NCI-H446 (cell line): Measurements from ENCODE around the gene MRPL44.

ENCODE experiments used
- DNase-seq, 2 experiments: peaks; one replicate each; lab custom pipeline; 2025; lab: John Stamatoyannopoulos, UW

MRPL44 gene

DNA sequence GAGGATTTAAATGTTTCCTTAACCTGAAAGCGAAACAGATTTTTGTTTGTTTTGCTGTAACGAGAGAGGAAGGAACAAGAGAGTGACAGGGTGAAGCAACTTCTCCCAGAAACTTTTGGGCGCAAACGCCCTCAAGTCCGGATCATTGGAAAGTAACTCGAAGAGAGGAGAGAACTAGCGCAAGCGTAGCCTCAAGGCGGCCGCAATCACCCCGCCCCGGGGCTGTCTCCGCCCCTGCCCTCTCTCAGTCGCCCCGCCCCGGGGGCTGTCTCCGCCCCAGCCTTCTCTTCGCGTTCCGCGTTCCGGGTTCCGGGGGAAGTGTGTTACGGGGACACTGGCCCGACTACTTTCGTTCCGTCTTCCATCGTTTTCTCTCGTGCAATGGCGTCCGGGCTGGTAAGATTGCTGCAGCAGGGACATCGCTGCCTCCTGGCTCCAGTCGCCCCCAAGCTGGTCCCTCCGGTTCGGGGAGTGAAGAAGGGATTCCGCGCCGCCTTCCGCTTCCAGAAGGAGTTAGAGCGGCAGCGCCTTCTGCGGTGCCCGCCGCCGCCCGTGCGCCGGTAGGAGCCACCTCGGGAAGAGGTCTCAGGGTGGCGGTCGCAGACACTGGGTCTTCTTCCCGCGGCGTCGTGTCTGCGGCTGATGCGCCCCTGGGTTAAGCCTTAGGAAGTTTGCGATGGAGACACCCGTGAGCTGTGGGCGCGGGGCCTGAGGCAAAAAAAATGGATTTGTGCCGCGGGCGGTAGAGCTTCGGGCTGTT is at the start of gene MRPL44:
MRPL44 (plus strand) TSS at position 372 of the 760 bp plus-strand sequence; CDS start at position 382, 10 bp downstream.
- DNase-seq, result peak; percentile 86 to 96

DNA sequence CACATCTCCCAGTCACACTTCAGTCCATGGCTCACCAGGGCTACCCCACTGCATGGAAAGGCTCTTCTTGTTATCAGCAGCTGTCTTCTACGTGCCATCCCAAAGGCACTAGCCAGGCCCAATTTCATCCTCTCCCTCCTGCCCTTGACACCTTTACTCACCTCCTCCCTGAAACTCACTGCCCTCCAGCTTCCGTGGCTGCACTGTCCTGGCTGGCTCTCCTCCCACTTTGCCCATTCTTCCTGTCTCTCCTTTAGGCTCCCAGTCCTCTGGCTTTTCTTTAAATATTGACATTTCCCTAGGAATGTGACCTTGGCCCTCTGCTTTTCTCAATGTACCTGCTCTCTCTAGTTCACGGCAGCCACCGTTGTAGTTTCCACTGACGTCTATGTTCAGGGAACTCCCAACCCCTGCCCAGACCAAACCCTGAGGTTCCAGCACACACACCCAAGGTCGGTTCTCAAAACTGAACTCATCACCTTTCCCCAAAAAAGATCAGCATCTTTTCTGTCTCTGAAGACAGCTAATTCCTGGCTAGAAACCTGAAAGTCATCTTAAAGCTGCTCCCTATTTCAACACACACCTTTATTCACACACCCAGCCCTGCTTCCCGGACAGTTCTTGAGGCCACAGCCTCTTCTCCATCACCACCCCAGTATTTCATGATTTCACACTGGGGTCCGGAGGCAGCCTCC is 48.8 kb upstream of the MRPL44 start:
- DNase-seq, result no peak

DNA sequence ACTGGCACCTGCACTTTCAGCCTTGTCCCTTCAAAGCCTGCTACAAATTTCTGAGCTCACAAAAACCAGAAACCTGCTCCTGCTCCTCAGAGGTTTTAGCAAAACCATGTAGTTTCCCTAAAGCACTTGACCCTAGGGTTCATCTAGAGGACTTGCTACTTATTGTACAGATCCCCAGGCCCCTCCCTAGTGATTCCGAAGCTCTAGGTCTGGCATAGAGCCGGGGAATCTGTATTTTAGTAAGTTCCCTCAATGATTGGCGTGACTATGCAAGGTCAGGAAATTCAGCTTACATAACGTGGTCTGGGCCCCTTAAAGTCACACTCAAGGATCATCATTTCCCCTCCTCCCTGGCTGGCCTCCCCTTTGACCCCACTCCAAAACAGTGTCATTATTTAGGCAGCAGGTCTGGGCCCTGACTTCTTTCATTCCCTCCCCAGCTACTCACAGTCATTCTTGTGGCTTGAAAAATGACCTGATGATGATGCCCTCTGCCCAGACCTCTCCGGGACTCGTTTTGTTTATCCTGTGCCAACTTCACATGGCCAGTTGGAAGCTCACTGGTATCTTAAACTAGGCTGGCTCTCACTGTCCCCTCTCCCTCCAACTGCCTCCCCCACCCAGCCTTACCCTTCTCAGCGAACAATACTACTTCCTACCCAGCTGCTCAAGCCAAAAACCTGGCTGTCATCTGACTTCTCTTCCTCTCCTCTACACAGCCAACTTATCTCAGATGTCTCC is 48.1 kb upstream of the MRPL44 start:
- DNase-seq, result no peak

DNA sequence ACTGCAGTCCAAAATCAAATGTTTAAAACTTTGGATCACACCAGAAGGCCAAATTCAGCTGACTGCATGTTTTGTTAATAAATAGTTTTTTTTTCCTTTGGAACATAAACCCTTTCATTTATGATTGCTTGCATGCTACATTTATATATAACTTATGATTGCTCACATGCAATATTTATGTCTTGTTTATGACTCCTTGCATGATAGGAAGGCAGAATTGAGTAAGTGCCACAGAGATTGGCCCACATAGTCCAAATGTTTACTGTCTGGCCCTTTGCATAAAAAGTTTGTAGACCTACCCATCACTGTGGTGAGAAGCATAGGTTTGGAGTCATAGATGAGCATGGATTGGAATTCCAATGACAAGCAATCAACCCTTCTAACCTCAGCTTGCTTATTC is 42.9 kb upstream of the MRPL44 start:
- DNase-seq, result no peak

DNA sequence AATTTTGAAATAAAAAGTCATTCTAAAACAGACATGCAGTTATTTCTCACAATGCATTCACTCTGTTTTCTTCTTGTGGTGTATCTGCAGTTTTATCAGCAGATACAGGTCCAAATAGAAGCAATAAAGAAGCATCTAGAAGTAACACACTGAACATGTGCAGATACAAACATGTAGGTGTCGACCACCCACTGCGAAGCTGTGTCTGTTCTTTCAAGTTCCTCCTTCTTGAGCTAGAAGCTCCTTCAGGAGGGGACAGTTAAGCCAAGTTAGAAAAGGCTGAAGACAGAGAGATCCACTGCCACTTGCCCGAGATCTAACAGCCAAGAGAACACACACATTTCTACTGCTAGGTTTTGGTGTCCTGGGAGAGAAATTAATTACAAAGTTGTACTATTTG is 42.2 kb upstream of the MRPL44 start:
- DNase-seq, result no peak

DNA sequence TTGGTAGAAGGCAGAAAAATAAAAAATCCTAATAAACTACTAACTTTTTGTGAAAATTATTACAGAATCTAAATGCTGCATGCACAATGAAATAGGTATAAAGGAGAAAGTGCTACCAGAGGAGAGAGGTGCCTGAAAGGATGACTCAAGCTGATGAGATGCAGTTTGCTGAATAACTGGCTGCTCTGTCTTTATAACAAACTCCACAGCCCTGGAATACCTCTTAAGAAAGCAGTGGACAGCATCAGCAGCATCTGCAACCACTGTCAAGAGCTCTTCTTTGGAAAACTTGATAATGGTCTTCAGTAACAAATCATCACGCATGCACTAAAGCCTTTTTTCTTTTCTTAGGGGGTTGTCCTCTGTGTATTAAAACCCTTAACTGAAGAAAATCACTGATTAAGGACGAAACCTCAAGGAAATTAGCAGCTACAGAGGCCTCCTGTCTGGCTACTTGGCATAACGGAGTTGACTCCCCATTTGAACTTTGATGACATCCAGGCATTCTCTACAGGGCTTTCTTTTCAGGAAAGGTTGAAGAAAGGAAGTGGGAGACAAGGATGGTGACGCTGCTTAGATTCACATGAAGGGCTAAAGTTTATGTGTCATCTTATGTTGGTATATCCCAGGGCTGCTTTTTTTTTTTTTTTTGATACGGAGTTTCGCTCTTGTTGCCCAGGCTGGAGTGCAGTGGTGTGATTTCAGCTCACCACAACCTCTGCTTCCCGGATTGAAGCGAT is 40.9 kb upstream of the MRPL44 start:
- no peak for DNase-seq

DNA sequence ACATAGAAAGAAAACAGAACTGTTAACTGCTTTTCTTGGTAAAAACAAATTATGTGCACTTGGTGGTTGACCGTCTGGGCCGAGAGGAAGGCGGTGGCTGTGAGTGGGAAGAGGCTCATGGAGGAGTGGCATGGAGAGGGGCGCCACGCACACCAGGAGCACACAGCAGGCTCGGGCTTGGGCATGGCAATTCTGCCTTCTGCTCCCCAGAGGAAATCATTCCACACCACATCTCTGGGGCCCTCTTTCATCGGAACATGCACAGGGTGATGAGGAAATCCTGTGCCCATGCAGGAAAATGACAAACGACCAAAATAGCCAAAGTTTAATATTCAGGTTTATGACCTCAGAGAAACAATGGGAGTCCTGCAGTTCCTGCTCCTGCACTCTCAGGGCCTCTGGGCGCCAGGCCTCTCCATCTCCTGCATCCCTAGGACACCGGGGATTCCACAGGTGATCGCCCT is 38.6 kb upstream of the MRPL44 start:
- DNase-seq, result no peak

DNA sequence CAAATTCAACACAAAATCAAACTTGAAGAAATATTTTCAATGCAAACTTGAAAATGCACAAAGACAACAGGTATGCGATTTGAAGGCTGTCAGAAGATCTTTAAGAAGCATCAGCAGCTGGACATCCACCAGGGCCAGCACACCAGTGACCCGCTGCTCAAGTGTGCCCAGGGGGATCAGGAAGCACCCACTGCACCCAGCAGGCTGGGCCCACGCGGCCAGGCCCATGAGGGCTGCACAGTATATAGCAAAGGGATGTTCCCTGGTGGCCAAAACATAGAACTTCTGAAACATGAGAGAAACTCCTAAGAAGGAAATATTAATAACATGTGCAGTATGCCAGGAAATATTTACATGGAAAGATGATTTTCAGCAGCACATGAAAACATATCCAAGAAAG is 37.2 kb upstream of the MRPL44 start:
- DNase-seq, result no peak

DNA sequence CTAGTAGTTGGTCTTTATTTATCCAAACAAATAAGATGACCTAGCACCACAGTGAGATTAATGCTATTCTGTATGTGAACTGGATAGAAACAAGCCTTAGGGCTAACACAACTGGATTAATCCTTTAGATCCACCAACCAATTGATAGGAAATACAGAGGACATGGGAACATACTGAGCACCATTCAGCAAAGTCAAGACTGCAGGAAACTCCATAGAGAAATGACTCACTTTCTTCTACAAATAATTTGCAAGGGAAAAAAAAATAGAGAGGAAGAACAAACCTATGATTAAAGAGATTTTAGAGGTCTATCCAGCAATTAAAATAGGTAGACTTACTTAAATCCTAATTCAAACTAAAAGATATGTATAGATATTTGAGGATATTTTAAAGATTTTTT is 36.1 kb upstream of the MRPL44 start:
- no peak for DNase-seq

DNA sequence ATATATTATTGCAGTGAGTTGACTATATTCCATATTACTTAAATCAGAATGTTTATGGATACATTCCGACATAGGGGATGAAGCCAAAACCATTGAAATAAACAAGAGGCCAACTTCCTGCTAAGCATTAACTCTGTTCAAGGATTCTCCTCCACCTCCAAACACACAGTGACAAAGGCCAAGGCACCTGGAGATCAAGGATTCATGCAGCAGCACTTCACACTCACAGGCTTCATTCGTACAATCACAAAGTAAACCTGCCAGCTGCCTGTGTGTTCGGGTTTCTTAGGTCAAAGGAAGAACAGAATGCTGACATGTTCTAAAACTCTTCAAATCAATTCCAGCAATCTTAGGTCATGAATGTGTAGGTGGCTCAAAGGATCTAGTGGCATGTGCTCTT is 35.0 kb upstream of the MRPL44 start:
- DNase-seq, result no peak

DNA sequence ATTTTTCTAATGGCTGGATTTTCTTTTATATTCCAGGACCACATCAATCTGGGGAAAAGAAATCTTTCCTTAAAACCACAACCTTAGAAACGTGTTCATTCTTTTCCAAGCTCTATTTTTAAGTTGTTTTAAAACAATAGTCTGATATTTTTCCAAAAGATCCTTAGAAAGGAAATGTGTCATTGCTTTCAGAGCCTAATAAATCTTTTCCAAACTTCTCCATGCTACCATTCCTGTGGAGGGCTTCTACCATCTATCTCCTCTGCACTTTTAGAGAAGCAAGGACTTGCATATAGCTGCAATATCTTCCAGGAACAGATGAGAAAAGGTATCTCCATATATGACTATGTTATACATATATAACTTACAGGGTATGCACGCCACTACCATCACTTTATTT is 33.3 kb upstream of the MRPL44 start:
- no peak for DNase-seq

DNA sequence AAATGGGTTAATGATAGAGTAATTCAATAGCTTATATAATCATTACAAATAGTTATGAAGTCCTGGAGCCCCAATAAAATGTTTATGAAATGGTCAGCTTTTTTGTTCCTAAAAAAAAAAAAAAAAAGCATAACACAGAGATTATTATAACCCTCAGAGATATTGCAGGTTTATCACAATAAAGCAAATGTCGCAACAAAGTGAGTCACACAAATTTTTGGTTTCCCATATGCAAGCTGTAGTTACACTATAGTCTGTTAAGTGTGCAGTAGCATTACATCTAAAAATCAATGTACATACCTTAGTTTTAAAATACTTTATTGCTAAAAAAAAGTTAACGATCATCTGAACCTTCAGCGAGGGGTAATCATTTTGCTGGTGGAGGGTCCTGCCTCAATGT is 32.2 kb upstream of the MRPL44 start:
- DNase-seq, result no peak

DNA sequence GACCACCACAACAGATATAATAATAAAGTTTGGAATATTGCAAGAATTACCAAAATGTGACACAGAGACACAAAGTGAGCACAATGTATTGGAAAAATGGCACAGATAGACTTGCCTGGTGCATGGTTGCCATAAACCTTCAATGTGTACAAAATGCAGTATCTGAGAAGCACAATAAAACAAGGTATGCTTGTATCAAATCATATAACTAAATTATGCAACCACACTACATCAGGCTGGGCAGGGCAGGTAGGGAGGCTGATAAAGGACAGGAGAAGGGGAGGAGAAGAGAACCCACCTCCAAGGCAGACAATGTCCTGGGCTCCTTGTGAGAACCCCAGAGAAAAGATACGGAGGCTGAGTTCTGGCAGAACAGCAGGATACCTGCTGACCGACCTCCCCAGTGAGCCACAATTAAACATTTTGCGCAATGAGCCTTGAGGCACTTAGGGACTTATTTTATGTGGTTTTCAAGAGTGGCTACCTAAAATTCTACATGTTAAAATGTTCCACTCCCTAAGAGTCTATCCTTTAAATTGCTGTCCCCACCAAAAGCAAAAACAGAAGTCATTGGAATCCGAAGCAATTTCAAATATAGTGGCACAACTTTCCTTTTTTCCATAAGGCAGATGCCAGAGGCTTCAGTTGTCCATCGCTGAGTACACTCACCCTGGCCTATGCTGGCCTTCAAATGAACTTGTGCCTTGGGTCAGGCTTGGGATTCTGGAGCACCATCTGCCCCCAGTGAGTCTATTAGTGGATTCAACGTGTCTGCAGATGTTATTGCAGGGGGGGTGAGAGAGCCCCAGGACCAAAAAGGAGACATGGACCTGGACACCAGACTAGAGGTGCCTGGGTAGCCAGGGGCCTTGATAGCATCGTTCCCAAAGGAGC is 28.9 kb upstream of the MRPL44 start:
- no peak for DNase-seq

DNA sequence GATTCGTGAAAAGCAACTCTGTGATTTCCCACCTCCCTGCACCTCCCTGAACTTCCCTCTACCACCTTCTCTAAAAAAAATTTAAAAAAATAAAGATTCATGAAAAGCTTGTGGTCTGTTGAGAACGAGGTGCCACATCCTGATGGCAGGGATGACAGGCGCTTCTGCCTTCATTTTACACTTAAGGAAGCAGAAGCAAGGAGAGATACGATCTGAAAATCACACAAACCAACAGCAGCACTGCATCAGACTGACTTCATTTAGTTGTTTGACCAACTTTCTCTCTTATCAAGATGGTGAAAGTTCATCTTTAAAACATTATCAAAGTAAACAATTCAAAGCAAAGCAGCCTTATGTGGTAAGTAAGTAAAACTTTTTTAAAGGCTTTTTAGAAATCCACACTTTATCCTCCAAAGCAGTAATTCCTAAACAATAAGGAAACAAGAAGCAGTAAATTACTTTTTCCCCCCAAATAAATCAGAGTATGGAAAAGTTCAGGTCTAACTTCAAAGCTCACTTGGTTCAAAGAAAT is 27.6 kb upstream of the MRPL44 start:
- DNase-seq, result no peak

DNA sequence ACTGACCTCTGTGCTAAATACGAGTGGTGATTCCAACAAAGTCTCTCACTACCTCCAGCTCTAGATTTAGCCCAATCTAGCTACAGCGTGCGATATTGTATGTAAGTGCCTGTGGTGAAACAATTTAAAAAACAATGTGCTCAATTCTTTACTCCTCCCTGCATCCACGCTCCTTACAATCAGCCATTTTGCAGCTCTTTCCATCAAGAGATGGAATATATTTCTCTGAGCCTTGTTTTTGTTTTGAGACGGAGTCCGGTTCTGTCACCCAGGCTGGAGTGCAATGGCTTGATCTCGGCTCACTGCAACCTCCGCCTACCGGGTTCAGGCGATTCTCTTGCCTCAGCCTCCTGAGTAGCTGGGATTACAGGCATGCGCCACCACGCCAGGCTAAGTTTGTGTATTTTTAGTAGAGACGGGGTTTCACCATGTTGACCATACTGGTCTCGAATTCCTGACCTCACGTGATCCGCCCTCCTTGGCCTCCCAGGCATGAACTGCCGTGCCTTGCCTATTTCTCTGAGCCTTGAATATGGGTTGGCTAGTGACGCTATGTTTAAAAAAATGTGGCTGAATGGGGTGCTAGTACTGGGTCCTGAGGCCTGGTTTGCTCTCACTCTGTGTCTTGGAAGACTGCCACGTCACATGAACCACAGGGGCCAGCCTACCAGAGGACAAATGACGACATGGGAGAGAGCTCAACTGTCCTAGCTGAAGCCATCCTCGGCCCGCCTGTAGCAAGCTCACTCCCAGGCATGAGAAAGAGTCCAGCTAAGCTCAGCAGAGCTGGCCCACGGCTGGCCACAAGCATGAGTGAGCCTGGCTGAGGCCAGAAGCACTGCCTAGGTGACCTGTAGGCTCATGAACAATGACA is 26.9 kb upstream of the MRPL44 start:
- DNase-seq, result no peak

DNA sequence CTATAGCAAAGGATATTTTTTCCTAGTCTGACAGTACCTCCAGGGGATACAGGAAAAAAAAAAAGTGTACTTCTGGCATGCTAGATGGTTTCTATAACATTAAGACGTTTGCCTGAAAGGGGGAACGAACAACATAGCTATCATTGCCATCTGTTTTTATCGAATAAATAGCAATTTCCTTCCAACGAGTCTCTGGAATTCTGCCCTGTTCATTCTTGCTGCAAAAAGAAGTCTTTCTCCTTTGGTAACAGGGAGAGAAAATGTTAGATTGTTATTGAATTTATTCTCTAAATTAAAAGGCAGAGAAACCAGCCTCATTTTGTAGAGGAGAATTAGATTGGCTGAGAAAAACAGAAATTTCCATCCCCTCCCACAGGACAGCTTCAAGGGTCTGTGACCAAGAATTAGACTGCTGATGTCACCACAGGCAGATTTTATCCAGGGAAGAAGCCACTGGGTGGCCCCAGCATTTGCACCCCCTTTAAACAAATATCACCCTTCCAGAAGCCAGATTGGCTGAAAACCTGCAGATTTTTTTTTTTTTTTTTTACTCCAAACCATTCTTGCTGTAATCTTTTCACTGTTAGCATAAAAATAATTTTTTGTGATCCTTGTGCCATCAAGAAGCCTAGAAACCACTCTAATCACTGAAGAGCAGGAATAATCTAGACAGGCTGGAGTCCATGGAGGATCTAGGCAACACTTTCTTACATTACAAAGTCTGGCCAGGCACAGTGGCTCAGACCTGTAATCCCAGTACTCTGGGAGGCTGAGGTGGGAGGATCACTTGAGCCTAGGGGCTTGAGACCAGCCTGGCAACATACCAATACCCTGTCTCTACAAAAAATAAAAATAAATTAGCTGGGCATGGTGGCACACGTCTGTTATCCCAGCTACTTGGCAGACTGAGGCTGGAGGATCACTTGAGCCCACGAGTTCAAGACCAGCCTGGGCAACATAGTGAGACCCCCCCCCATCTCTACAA is 24.2 kb upstream of the MRPL44 start:
- peak in 1 of 2 experiments; percentile 53 for DNase-seq

DNA sequence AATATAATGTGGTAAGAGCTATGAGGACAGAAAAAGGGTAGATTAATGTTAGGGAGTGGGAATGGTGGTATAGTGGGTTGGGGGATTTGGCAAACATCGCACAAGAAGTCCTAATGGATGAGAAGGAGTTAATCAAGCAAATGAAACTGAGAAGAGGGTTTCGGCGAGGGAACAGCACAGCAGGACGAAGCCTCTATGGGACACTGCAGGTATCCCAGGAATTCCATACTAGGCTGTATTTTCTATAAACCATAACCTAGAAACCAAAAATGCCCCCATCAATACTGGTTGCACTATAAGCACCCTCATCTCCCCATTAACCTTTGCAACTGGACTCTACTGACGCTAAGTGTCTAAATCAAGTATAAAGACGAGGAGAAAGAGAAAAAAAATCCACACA is 22.4 kb upstream of the MRPL44 start:
- DNase-seq, result no peak

DNA sequence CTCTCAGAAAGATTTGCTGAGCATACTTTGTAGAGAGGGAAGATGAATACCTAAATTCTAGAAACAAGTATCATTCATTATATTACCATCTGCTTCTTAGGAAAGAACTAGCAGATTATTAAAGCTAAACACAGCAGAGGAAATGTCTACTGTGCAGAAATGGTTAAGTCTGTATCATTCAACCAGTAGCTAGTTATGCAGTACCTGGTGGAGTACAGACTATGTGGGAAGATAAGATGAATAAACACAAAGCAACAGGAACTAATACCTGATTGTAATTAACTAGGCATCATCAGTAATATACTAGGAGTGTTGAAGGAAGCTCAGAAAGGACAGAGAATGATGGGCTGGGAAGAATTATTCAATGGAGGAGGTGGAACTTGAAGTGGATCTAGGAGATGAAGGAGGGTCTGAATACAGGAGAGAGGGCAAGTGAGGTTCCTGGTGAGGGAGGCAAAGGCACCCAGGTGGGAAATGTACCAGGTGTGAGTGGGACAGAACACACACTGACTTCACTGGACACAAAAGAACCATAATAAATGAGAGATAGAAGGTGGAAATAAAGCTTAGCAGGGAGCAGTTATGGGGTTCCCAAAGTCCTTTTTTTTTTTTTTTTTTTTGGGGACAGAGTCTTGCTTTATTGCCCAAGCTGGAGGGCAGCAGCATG is 21.7 kb upstream of the MRPL44 start:
- DNase-seq, result no peak
